ENCODE data around the gene ATF7IP. TPM values are rescaled to one million over a fixed set of nuclear protein-coding genes. Genes with fewer than 3 reads are reported as not detected.

The ATF7IP gene
- total and polyA plus RNA-seq, 2 experiments from 2014 or later = 42.8 to 100 TPM

GRCh38 chr12:14367040-14367661 lies 1.7 kb downstream of the ATF7IP start:
- peak overlapping the region; percentile 60 for H3K4me3 ChIP-seq
- DNase-seq (ENCODE audit: low read depth in 1 of 2, low spot score in 1 of 2) = peak; percentile 10 to 65
- no peaks in the 10 kb centered on the region for H3K36me3 ChIP-seq
- peak overlapping the region; percentile 98 for H3K27ac ChIP-seq
- H3K9me3 ChIP-seq (ENCODE audit: low read depth) = no peaks in the 10 kb centered on the region
- H3K4me1 ChIP-seq (ENCODE audit: low read depth) = peaks cover 9% of the 10 kb centered on the region
- H3K27me3 ChIP-seq = no peaks in the 10 kb centered on the region
- no peak for TF ChIP-seq CTCF (IDR thresholded peaks at IDR 0.05; ENCODE audit: low read depth, low read length)

- H3K9me3 ChIP-seq (ENCODE audit: low read depth) = no peaks in the 10 kb centered on the region
- H3K27me3 ChIP-seq = no peaks in the 10 kb centered on the region
- no peak overlapping the region for H3K27ac ChIP-seq
- no peak for TF ChIP-seq CTCF (IDR thresholded peaks at IDR 0.05; ENCODE audit: low read depth, low read length)
- DNase-seq (ENCODE audit: low read depth in 1 of 2, low spot score in 1 of 2) = no peak
- peaks cover 17% of the 10 kb centered on the region for H3K4me1 ChIP-seq (ENCODE audit: low read depth)
- no peaks in the 10 kb centered on the region for H3K36me3 ChIP-seq
- no peak overlapping the region for H3K4me3 ChIP-seq
Observed at GRCh38 chr12:14369311-14369710, 3.8 kb downstream of the ATF7IP start.

- Histone ChIP-seq H3K36me3 (no peaks in the 10 kb centered on the region), H3K4me3 (no peak overlapping the region), H3K4me1 (ENCODE audit: low read depth) (peaks cover 9% of the 10 kb centered on the region), H3K27me3 (no peaks in the 10 kb centered on the region), H3K27ac (peak overlapping the region; percentile 65), H3K9me3 (ENCODE audit: low read depth) (no peaks in the 10 kb centered on the region)
- DNase-seq (ENCODE audit: low read depth in 1 of 2, low spot score in 1 of 2) = peak in 1 of 2 donors; percentile 44
- no peak for TF ChIP-seq CTCF (IDR thresholded peaks at IDR 0.05; ENCODE audit: low read depth, low read length)
Observed at GRCh38 chr12:14373217-14373616, 7.7 kb downstream of the ATF7IP start.

- Histone ChIP-seq H3K36me3 (no peaks in the 10 kb centered on the region), H3K27ac (no peak overlapping the region), H3K9me3 (ENCODE audit: low read depth) (no peaks in the 10 kb centered on the region), H3K27me3 (no peaks in the 10 kb centered on the region), H3K4me1 (ENCODE audit: low read depth) (peaks cover 12% of the 10 kb centered on the region), H3K4me3 (no peak overlapping the region)
- no peak for TF ChIP-seq CTCF (IDR thresholded peaks at IDR 0.05; ENCODE audit: low read depth, low read length)
- DNase-seq (ENCODE audit: low read depth in 1 of 2, low spot score in 1 of 2) = no peak
Observed at GRCh38 chr12:14379508-14379907, 14.0 kb downstream of the ATF7IP start.

GRCh38 chr12:14384783-14385638 lies 19.5 kb downstream of the ATF7IP start:
- Histone ChIP-seq H3K36me3 (no peaks in the 10 kb centered on the region), H3K4me3 (peak overlapping the region; percentile 20), H3K27ac (peak overlapping the region; percentile 91), H3K9me3 (ENCODE audit: low read depth) (no peaks in the 10 kb centered on the region), H3K27me3 (no peaks in the 10 kb centered on the region), H3K4me1 (ENCODE audit: low read depth) (peaks cover 22% of the 10 kb centered on the region)
- peak; percentile 70 to 96 for DNase-seq (ENCODE audit: low read depth in 1 of 2, low spot score in 1 of 2)
- no peak for TF ChIP-seq CTCF (IDR thresholded peaks at IDR 0.05; ENCODE audit: low read depth, low read length)

Measured in cardiac muscle cell (in vitro differentiated cells and primary cell).